Esophagus squamous epithelium (tissue), 5 donors: ENCODE measurements around the gene PRKCI. TPM values are rescaled to one million over a fixed set of nuclear protein-coding genes. Genes with fewer than 3 reads are reported as not detected.

Experiments
- DNase-seq: peaks from one replicate; lab custom pipeline; 2025; lab: John Stamatoyannopoulos, UW
- H3K27ac ChIP-seq, 4 donors: fragments of 200-600 bp; sonication (generic); one replicate each; pipeline ENCODE4 v1.5.1; 2016 to 2019; ENCODE audit warnings: mild to moderate bottlenecking in 1 of 4
- H3K27me3 ChIP-seq, 4 donors: fragments of 200-600 bp; sonication (generic); 1 replicate in 3 of 4; 2 replicates in 1 of 4; pipeline versions ENCODE4 v1.5.1 to v1.6.0; 2017 to 2021; ENCODE audit warnings: antibody characterized with exemption in 1 of 4
- H3K36me3 ChIP-seq, 3 donors: fragments of 200-600 bp; sonication (generic); one replicate each; pipeline ENCODE4 v1.5.1; 2016 to 2019
- H3K4me1 ChIP-seq, 3 donors: fragments of 200-600 bp; sonication (generic); one replicate each; pipeline ENCODE4 v1.5.1; 2017 to 2019
- H3K4me3 ChIP-seq, 4 donors: fragments of 200-600 bp; sonication (generic); 1 replicate in 3 of 4; 2 replicates in 1 of 4; pipeline ENCODE4 v1.5.1; 2016 to 2019; ENCODE audit warnings: mild to moderate bottlenecking in 2 of 4, moderate library complexity in 1 of 4
- H3K9me3 ChIP-seq, 3 donors: fragments of 200-600 bp; sonication (generic); one replicate each; pipeline ENCODE4 v1.5.1; 2016 to 2019
- POLR2A ChIP-seq, 4 donors: fragments of 450-650 bp; IDR thresholded peaks; one replicate each; pipeline ENCODE4 v1.6.1; 2017; ENCODE audit warnings: antibody characterized with exemption in 4 of 4, mild to moderate bottlenecking in 4 of 4, moderate library complexity in 3 of 4
- WGBS, 2 donors: methylation state at CpG; one replicate each; pipeline ENCODE4 v1.1.5; 2018; 5-methylcytosine and 5-hydroxymethylcytosine counted together
- intact Hi-C: fragments of 100-400 bp; cut with DNase I; formaldehyde crosslinking; loops from one replicate; pipeline ENCODE4 v1.15.0; 2022
- small RNA-seq, 4 donors: library from RNA; depleted of rRNA; stranded (forward); fragments of <200 nt; gene quantifications; one replicate each; pipeline ENCODE3, GENCODE V24; 2016
- total RNA-seq, 4 donors: library from RNA; depleted of rRNA; stranded (reverse); fragments of >200 nt; gene quantifications; one replicate each; pipeline ENCODE4 v1.1.0, GENCODE V29; 2016
- TF ChIP-seq, protein P1 (sequence below), 6 experiments: fragments of 450-650 bp in 4 of 6; fragments of 200-600 bp in 2 of 6; sonication (generic) in 2 of 6; IDR thresholded peaks; one replicate each; pipeline ENCODE4 v1.5.1; 2016 to 2019; ENCODE audit warnings: antibody characterized with exemption in 6 of 6, mild to moderate bottlenecking in 4 of 6, moderate library complexity in 4 of 6
- donor health status: DM: yes; HTN: yes; CAD: no.

PRKCI gene
- total RNA-seq, 4 donors from 2014 or later = 27.7 to 41.1 (median 35.3) TPM

DNA sequence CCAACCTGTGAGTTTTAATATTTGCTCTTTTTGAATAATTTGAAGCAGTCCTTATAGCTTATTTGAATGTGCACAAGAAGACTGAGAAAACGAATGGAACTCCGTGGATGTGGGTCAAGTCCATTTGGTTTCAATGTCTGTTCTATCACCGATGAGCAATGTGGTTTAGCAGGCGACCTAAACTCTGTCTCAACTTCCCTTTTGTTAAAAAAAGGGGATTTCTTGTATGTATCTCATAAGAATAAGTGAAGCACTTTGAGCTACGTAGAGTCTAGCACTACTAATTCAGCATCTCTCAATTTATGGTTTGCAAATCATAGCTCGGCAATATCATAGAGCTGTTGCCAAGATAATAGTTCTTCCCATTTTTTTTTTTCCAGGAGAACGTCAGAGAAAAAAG lies 130.7 kb downstream of the PRKCI start:
- WGBS, 2 donors = 62 to 63% methylated on average over 7 of the region's 7 CpGs

DNA sequence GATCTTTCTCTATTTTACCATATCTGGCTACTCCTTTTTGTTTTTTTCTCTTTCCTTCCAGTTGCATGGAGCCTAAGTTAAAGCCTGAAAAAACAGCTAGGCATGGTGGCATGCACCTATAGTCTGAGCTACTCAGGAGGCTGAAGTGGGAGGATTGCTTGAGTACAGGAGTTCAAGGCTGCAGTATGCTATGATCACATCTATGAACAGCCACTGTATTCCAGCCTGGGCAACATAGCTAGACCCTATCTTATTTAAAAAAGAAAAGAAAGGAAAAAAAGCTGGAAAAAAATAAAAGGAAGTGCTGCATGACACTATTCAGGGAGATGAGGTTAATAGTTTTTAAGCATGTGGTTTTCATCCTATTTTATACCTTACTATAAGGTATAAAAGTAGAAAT lies 131.3 kb downstream of the PRKCI start:
- intact Hi-C loops = no loop called here
- Histone ChIP-seq H3K4me3 (no peak overlapping the region), H3K36me3 (peaks cover 0 to 4% (median 0%) of the 10 kb centered on the region in 3 donors), H3K27ac (no peak overlapping the region), H3K27me3 (no peaks in the 10 kb centered on the region), H3K4me1 (peaks cover 3 to 21% (median 4%) of the 10 kb centered on the region in 3 donors), H3K9me3 (no peaks in the 10 kb centered on the region)
- no peak for TF ChIP-seq POLR2A (IDR thresholded peaks at IDR 0.05)
- TF ChIP-seq, protein P1, sequence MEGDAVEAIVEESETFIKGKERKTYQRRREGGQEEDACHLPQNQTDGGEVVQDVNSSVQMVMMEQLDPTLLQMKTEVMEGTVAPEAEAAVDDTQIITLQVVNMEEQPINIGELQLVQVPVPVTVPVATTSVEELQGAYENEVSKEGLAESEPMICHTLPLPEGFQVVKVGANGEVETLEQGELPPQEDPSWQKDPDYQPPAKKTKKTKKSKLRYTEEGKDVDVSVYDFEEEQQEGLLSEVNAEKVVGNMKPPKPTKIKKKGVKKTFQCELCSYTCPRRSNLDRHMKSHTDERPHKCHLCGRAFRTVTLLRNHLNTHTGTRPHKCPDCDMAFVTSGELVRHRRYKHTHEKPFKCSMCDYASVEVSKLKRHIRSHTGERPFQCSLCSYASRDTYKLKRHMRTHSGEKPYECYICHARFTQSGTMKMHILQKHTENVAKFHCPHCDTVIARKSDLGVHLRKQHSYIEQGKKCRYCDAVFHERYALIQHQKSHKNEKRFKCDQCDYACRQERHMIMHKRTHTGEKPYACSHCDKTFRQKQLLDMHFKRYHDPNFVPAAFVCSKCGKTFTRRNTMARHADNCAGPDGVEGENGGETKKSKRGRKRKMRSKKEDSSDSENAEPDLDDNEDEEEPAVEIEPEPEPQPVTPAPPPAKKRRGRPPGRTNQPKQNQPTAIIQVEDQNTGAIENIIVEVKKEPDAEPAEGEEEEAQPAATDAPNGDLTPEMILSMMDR (IDR thresholded peaks at IDR 0.05) = no peak
- DNase-seq = no peak

More for the DNA sequence above, 130.7 kb downstream of the PRKCI start:
- Histone ChIP-seq H3K4me1 (peaks cover 3 to 16% (median 4%) of the 10 kb centered on the region in 3 donors), H3K9me3 (no peaks in the 10 kb centered on the region), H3K27me3 (no peaks in the 10 kb centered on the region), H3K4me3 (no peak overlapping the region), H3K36me3 (peaks cover 0 to 4% (median 0%) of the 10 kb centered on the region in 3 donors), H3K27ac (no peak overlapping the region)
- DNase-seq = no peak
- intact Hi-C loops = no loop called here
- TF ChIP-seq POLR2A (IDR thresholded peaks at IDR 0.05) = no peak
- TF ChIP-seq, protein P1 (IDR thresholded peaks at IDR 0.05) = no peak

DNA sequence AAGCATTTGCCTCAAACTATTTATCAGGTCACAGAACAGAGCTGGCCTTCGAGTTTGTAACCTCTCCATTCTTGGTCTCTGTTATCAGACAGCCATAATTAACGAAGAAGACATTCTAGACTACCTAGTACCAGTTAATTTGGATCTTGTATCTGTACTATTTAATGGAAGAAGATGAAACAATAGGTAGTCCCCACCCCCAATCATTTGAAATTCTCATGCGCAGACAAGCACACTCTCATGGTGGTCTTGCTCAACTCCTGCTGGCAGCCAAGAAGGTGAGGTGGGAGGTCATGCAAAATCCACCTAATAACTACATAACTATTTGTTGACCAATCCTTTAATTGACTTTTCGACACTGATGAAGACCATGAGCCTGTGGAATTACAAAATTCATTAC lies 132.5 kb downstream of the PRKCI start:
- H3K36me3 ChIP-seq = peaks cover 0 to 4% (median 3%) of the 10 kb centered on the region in 3 donors
- intact Hi-C loops = no loop called here
- H3K4me1 ChIP-seq = peaks cover 4 to 34% (median 11%) of the 10 kb centered on the region in 3 donors
- no peak overlapping the region for H3K4me3 ChIP-seq
- WGBS, 2 donors = 94 to 97% methylated on average over 4 of the region's 4 CpGs
- no peaks in the 10 kb centered on the region for H3K9me3 ChIP-seq
- no peak for TF ChIP-seq POLR2A (IDR thresholded peaks at IDR 0.05)
- TF ChIP-seq, protein P1 (IDR thresholded peaks at IDR 0.05) = no peak
- H3K27ac ChIP-seq = no peak overlapping the region
- H3K27me3 ChIP-seq = no peaks in the 10 kb centered on the region
- DNase-seq = no peak

Small RNAs within 50 kb of the gene (small RNA-seq; reads per million reads assigned to genes)
- gene RF00019 = 0 reads per million in 4 donors

Other genes with a start within 250 kb of the PRKCI start
- gene GPR160, start 184.4 kb upstream of the PRKCI start, total RNA-seq = 1 to 10 TPM in 3 of 4 donors, under 1 TPM in 1; 0.88 to 4.5 (median 2.9) TPM
- gene PHC3, start 40.7 kb upstream of the PRKCI start, total RNA-seq = 10 to 100 TPM; 22.1 to 47.7 (median 25.4) TPM
- gene SKIL, start 135.3 kb downstream of the PRKCI start, total RNA-seq = 10 to 100 TPM; 15.0 to 26.1 (median 24.8) TPM
- gene CLDN11, start 196.4 kb downstream of the PRKCI start, total RNA-seq = 1 to 10 TPM in 3 of 4 donors, under 1 TPM in 1; 0.57 to 5.5 (median 1.7) TPM